GM19452 (cell line): ENCODE results near the gene NT5C2.
"Not testable (repeated sequence)": the region's sequence is repeated elsewhere in the genome, so short reads cannot be mapped to it uniquely, and the experiment has no call there.

Experiments used
- ATAC-seq: cut with Tn5 transposase; IDR thresholded peaks from one replicate; pipeline ENCODE4 v1.9.1; 2021; ENCODE audit not compliant: unreplicated experiment

NT5C2 gene

DNA sequence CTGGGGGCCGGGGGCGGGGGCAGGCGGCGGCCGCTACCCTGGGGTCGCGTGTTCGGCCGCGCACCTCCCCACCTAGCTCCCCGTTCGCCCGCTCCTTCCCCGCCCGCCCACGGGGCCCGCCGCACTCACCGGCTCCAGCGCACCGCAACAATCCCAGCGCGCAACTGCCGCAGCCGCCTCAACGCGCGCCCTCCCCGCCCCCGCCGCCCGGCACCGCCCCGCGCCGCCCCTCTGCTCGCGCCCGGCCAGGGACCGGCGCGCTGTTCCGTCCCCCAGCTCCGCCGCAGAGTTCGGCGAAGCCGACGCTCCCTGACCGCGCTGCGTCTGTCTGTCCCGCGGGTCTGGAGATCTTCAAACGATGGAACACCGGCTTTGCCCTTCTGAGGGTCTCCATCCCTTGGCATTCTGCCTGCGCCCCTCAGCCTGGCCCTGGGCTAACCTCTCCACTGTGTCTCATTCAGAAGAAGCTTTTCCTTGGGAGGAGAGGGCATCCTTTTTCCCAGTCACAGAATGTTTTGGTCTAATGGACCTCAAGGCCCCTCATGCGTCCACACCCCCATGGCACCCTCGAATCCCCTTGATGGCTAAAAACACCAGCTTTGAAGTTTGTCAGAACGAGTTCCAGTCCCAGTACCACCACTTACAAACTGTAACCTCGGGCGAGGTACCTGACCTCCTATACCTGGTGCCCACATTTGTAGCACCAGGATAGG is at the start of gene NT5C2:
TSS of gene NT5C2 (minus strand) at position 166 of the 713 bp plus-strand sequence. CDS start 18,314 bp downstream, outside the sequence.
- peak; percentile 54 for ATAC-seq

GRCh38 chr10:103241262-103242011 is 48.4 kb upstream of the NT5C2 start:
- ATAC-seq: no peak

DNA sequence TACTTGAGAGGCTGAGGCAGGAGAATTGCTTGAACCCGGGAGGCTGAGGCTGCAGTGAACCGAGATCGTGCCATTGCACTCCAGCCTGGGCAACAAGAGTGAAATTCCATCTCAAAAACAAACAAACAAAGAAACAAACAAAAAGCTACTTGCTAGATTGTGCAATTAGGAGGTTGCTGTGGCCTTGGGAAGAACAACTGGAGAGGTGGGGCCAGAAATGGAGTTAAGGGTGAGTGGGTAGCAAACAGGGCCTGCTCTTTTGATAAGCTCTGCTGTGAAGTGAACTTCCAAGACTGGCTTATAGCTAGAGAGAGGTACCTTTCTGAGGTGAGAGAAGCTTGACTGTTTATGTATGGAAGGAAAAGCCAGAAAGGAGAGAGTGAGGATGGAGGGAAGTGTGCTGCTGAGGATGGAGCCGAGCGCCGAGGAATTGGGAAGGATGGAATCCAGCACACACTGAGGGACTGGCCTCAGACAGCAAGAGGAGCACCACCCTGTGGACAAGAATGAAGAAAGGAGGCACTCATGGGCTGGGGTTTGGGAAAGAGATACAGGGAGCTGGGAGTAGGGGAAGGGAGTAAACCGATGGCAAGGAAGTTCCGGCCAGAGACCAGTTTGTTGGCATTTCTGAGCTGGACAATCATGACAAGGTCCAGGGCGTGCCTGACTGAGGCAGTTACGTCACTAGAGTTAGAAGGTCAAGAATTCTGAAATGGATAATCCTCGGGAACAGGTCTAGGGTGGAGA is 45.6 kb upstream of the NT5C2 start:
- no peak for ATAC-seq

- ATAC-seq: no peak
Observed at GRCh38 chr10:103235775-103236174, 42.7 kb upstream of the NT5C2 start.

GRCh38 chr10:103232772-103233488 is 39.9 kb upstream of the NT5C2 start:
- ATAC-seq: no peak

DNA sequence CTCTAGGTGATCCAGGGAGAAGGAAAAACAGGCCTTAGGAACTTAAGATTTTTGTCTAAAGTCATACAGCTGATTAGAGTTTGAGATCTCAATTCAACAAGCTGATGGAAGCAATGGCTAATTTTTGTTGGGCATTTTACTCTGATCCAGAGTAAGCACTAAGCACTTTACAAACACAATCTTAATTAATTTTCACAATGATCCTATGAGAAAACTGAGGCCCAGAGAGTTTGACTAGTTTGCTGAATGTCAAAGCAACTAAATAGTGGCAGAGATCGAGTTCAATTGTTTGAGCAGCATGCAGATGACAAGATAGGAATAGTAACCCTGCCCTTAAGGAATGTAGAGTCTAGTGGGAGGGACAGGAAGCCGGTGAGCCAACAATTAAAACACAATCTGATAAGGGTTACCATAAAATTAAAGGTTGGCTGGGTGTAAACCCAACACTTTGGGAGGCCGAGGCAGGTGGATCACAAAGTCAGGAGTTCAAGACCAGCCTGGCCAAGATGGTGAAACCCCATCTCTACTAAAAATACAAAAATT is 39.1 kb upstream of the NT5C2 start:
- ATAC-seq: no peak

- ATAC-seq: no peak
Observed at GRCh38 chr10:103231047-103231551, 38.0 kb upstream of the NT5C2 start.

DNA sequence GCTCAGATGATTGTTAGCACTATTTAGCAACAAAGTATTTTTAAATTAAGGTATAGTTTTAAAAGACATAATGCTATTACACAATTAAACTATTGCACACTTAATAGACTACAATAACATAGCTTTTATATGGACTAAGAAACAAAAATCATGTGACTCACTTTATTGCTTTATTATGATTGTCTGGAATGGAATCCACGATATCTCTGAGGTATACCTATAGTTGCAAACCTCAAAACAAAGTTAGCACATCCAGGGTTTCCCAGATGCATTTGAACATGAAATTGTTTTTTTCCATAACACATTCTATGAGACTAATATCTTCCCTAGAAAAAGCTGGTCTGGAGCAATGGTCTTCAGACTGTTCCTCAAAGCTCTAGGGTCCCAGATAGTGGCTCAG is 34.3 kb upstream of the NT5C2 start:
- no peak for ATAC-seq

DNA sequence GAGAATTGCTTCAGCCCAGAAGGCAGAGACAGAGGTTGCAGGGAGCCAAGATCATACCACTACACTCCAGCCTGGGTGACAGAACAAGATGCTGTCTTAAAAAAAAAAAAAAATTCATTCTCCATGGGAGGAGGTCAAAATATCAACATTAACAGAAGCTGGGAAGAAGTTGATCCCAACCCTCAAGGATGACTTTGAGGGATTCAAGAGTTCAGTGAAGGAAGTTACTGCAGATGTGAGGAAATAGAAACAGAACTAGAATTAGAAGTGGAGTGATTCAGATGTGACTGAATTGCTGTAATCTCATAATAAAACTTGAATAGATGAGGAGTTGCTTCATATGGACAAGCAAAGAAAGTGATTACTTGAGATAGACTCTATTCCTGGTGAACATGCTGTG is 32.9 kb upstream of the NT5C2 start:
- ATAC-seq: no peak

DNA sequence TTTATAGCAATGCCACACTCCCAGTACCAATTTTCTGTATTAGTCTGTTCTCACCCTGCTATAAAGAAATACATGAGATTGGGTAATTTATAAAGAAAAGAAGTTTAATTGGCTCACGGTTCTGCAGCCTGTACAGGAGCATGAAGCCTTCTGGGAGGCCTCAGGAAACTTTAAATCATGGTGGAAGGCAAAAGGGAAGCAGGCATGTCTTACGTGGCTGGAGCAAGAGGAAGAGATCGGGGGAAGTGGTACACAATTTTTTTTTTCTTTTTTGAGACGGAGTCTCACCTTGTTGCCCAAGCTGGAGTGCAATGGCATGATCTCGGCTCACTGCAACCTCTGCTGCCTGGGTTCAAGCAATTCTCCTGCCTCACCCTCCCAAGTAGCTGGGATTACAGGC is 31.6 kb upstream of the NT5C2 start:
- not testable (repeated sequence) for ATAC-seq

- ATAC-seq: no peak
Observed at GRCh38 chr10:103224133-103224532, 31.1 kb upstream of the NT5C2 start.

GRCh38 chr10:103216362-103216761 is 23.3 kb upstream of the NT5C2 start:
- not testable (repeated sequence) for ATAC-seq

- no peak for ATAC-seq
Observed at GRCh38 chr10:103215601-103216000, 22.5 kb upstream of the NT5C2 start.

- not testable (repeated sequence) for ATAC-seq
Observed at GRCh38 chr10:103210262-103210661, 17.2 kb upstream of the NT5C2 start.

DNA sequence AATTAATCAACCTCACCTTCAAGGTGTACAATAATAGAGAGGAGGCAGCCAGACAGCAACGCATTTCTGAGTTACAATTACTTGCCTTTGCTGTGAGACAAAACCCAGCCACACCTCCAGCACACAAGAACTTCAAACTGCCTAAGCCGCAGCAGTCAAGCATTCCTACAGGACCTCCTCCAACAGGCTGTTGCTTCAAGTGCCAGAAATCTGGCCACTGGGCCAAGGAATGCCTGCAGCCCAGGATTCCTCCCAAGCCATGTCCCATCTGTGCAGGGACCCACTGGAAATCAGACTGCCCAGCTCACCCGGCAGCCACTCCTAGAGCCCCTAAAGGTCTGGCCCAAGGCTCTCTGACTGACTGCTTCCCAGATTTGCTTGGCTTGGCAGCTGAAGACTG is 14.6 kb upstream of the NT5C2 start:
- ATAC-seq: not testable (repeated sequence)

DNA sequence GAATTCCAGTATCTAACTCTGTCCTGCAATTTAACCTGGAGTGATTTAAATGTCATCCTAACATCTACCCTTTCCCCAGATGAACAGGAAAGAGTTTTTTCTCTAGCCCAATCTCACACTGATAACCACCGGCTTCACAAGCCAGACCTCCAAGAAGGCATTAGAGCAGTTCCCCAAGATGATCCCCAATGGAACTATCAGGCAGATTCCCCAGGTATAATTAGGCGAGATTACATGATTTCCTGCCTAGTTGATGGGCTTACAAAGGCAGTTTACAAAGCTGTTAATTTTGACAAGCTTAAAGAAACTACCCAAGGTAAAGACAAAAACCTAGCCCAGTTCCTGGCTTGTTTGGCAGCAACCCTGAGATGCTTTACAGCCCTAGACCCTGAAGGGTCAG is 14.1 kb upstream of the NT5C2 start:
- no peak for ATAC-seq

DNA sequence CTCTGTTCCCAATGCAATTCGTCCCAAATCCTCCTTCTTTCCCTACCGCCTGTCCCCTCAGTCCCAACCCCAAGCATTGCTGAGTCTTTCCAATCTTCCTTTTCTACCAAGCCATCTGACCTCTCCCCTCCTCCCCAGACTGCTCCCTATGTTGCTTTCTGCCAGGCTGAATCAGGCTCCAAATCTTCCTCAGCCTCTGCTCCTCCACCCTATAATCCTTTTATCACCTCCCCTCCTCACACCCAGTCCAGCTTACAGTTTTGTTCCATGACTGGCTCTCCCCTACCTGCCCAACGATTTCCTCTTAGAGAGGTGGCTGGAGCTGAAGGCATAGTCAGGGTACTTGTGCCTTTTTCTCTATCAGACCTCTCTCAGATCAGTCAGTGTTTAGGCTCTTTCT is 13.6 kb upstream of the NT5C2 start:
- ATAC-seq: not testable (repeated sequence)

DNA sequence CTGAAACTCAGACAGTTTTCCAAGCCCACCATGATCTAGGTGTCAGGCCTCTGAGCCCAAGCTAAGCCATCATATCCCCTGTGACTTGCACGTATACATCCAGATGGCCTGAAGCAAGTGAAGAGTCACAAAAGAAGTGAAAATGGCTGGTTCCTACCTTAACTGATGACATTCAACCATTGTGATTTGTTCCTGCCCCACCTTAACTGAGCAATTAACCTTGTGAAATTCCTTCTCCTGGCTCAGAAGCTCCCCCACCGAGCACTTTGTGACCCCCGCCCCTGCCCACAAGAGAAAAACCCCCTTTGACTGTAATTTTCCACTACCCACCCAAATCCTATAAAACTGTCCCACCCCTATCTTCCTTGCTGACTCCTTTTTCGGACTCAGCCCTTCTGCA is 12.3 kb upstream of the NT5C2 start:
- ATAC-seq: not testable (repeated sequence)

DNA sequence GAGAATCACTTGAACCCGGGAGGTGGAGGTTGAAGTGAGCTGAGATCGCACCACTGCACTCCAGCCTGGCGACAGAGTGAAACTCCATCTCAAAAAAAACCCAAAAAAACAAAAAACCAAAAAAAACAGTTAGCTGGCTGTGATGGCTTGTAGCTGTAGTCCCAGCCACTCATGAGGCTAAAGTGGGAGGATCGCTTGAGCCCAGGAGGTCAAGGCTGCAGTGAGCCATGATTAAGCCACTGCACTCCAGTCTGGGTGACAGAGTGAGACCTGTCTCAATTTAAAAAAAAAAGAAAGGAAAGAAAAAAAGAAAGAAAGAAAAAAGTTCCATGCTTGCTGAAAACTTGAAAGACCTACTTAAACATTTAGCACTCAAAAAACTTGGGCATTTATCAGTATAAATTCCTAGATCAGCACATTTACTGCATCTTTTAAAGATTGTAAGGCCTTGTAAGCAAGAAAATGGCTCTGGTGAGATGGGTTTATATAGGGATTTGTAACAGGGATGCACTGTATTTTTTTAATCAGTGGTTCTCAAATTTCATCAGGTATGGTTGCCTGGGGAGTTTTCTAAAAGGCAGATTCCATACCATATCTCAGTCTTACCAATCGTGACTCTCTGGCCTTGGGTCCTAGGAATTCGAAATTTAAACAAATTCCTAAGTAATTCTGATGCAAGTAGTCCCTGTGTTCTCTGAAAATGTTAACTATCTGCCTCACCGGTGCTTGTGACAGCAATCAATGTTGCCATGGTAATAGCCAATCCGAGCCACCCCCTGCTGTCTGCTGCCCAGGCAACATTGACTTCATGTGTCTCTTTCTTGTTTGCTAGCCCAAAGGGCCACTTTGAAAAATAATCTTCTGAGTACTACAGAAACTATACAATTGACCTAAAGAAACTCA is 11.5 kb upstream of the NT5C2 start:
- ATAC-seq: no peak

DNA sequence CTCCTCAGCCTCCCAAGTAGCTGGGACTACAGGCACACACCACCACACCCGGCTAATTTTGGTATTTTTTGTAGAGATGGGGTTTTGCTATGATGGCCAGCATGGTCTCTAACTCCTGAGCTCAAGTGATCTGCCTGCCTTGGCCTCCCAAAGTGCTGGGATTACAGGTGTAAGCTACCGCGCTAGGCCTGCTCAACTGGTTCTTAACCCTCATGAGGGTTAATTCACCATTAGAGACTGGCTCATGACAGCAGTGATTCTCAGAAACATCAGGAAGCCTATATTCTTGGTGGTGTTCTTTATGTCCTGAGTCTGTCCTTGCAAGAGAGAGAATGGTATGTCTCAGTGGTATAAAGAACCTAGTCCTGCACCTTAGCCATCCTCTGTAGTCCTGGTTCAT is 10.4 kb upstream of the NT5C2 start:
- no peak for ATAC-seq
